Inferior parietal cortex (tissue), 1 donor: Measurements from ENCODE around the gene CD9.

ENCODE experiments used
- DNase-seq: peaks from one replicate; pipeline ENCODE4 v3.0.0-alpha.2; 2016; ENCODE audit errors: extremely low spot score

CD9 gene

DNA sequence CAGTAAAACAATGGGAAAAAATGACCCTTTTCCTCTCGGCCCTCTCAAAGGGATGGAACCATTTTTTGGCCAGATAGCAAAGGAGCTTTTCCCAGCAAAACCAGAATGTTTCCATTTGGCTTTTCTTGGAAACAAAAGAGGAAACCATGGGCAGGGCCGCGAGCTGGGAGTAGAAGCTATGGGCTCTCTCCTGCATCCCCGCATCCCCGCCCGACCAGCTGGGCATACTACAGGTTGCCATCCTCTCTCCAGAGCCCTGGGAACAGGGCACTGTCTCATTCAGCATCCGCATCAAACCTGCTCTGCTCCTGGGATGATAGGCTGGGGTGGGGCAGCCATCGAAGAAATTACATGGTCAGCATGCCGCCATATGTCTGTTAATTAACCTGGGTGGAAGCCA lies 20.9 kb downstream of the CD9 start:
- no peak for DNase-seq

DNA sequence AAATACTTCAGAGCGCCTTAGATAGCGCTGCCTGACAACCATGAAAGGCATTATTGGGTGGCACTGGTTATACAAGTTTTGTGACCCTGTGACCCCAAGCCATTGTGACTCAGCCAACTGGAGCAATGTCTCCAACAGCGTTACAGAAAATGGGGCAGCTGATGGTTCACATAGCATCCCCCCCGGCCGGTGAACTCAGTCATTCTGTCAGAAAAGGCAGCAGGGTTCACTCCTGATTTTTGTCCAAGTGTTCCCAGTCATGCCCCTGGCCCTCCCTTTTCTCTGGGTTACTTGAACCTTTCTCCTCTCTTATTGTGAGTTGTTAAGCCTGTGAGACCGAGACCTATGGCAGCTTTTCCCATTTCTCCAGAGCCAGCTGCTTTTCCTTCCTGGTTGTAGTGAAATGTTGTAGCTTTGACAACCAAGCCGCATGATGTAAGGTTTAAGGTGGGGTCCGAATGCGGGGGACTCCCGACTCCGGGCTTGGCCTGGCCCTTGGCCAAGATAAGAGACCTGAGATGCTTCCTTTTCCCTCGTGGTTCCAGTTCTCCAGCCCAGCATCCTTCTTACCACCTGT lies 22.0 kb downstream of the CD9 start:
- DNase-seq = no peak

DNA sequence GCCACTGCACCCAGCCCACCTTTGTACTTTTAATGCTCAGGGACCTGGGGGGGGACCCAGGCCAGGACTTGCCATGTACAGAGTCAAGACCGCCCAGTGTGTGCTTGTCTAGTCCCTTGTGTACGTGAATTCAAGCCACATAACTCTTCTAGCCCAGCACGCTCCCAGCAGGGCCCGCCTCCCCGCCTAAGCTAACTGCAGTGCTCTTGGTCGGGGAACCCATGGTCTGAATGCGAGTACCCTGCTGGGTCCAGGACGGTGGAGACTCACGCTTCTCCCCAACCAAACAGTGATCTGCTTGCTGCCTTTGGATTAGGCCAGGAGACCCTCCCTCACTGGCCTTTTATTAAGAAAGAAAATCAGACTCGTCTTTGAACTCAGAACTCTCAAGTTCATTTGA lies 23.3 kb downstream of the CD9 start:
- no peak for DNase-seq

DNA sequence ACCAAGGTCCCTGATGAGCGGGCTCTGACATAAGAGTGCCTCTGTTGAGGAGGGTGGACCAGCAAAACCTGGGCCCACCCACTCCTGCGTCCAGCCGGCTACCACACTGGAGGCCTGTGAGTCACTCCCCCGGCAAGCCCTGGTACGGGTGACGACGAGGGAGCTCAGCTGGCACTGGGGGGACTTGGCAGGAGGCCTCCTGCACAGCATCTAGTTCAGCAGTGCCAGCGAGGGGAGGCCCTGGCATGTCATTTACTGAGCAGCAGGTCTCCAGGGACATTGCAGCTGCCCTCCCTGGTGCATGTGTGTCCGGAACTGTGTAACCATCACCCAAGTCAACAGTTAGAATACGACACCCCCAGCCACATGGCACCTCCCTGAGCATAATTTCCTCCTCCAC lies 24.4 kb downstream of the CD9 start:
- DNase-seq = no peak

DNA sequence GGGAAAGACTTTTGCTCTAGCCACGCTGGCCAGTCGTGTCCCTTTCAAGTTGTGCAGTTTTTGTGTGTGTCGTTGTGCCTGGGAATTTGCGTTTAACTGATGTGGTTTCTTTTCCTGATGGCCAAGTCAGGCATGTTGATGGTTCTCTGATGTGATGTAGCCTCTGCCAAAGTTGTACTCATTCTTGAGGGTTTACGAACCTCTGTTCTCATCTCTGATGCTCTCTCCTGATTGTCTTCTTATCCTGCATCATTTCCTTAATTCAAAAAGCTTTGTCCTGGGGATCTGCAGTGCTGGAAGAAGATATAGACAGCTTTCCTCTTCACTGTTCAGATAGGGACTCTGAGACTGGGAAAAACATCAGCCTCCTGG lies 25.4 kb downstream of the CD9 start:
- DNase-seq = no peak

DNA sequence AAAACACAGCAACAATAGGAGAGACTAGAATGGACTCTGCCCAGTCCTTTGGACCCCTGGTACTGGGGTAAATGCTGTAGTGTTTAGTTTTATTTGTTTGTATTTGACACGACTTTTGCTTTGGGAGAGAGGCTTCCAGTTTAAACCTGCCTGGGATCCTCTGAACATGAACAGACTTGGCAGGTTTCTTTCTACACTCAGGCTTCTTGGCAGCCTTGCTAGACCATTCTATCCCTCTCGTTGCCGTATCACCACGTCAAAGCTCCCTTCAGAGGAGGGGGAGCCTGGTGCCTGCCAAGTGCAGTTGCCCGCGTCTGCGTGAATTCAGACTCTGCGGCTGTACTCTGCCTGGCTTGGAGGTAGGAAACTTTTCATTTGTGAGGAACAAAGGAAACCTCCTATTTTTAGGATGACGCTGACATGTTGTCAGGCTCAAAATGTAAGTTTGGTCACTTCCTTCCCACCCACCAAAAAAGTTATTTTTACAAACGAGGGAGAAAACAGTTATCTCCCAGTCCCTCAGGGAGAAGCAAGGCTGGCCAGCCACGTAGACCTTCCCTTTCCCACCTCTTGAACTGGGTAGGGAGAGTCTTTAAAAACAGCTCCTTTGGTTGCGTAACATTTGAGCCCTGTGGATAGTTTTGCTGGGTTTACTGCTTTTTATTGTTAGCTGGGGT lies 25.9 kb downstream of the CD9 start:
- DNase-seq = no peak

DNA sequence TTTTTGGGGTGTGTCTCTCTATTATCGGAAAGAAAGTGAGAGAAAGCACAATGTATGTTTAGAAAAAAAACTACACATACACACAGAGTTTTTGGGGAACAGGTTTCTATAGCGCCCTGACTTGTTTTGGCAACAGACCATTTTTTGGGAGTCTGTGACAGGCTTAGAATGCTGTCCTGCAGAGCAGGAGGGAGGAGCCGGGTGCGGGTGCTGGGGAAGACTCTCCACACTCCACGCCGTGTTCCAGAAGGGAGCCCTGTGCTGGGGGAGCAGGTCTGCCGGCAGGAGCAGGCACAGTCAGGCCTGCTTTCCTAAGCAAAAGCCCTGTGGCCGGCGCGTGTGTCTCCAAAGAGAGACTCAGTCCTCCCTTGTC lies 26.5 kb downstream of the CD9 start:
- DNase-seq = no peak

DNA sequence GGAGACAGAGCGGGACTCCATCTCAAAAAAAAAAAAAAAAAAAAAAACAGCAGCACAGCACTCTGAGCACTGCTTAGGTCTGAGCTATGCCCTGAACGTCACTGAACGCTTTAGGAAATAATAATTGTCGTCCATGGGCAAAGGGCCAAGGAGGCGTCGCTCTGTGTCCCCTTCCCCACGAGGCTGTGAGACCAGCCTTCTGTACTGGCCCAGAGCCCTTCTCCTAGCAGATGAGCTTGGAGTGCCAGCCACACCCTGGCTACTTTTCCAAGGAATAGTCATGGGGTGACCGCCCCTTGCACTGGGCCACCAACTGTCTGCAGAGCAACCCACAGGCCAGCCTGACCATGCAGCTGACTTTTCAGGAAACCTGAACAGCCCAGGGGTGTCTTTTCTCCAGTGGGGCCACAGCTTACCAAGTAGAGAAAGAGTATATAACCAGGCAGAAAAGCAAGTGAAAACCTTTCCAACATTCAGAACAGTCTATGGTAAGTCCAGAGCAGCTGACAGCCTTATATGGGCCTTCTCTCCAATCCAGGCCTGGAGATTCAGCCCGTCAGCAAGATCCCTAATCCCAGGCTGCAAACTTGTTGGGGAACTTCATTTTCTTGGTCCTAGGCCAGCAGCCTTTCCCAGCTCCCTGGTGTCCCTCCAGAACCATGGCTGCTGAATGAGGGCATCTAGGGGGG lies 28.5 kb downstream of the CD9 start:
- no peak for DNase-seq

DNA sequence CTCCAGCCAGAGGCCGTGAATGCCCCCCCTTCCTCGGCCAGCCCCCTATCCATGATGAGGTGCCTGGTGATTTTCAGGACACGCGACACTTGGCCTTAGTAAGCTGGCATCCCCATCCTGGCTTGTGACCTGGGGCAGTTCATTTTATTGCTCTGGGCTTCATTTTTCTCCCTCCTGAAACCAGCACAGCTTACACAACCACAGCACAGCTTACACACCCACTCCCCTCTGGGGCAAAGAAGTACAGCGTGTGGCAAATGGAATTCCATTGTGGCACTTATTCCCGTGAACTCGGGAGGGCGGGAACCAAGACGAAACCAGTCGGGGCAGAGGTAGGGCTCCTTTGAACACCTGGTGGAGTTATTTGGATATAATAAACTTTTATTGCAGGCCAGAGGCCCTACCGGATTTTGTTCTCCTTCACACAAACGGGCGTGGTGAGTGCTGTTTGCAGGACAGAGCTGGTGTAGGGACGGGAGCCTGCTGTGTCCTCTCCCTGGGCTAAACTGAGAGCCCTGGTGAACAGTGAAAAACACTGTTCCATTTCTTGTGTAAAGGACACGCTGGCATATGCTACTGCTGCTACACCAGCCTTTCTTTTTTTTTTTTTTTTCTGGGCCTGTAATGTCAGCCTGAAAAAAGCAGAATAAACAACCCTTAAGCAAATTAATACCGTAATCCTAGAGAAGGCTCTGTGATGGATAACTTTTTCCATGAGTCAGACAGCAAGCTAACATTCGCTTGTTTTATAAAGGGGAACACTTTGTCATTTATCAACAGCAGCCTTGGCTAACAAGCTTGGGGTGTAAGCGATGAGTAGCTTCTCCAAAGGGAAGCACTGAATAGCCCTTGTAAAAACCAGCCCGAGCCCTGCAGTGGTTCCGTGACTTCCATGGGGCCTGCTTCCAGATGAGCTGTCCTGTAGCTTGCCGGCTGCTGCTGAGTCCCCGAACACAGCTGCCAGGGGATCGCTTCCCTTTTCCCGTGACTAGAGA lies 29.3 kb downstream of the CD9 start:
- DNase-seq = no peak

DNA sequence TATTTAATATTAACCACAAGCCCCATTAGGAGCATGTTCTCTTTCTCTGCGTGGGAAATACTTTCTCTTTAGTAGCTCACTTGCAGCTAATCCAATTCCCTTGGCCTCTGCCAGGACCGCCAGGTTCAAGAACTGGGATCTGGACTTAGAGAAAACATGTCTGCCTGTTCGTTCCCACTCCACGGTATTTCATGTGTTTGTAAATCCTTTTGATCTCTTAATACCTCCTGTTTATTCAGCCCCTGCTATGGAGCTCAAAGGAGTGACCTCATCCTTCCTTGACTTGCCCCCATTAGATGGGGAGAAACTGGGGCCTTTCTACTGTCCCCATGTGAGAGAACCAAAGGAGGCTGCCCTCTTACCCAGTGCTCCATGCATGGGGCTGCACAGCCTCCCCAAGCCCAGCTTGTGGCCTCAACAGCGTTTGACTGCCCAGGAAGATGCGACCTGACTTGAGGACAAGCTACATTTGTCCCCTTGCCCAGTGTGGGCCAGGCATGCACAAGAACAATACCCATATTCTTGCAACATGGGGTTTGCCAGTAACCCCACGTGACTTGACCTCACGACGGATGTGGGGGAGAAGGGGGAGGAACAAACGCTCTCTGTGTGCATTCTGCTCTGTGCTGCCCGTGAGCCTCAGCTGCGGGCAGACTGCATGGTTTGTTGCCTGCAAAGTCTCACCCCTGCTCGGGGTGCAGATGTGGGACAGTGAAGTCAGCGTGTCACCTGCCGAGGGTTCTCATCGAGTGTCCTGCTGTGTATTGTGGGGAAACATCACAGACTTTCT lies 30.3 kb downstream of the CD9 start:
- peak; percentile 93 for DNase-seq

DNA sequence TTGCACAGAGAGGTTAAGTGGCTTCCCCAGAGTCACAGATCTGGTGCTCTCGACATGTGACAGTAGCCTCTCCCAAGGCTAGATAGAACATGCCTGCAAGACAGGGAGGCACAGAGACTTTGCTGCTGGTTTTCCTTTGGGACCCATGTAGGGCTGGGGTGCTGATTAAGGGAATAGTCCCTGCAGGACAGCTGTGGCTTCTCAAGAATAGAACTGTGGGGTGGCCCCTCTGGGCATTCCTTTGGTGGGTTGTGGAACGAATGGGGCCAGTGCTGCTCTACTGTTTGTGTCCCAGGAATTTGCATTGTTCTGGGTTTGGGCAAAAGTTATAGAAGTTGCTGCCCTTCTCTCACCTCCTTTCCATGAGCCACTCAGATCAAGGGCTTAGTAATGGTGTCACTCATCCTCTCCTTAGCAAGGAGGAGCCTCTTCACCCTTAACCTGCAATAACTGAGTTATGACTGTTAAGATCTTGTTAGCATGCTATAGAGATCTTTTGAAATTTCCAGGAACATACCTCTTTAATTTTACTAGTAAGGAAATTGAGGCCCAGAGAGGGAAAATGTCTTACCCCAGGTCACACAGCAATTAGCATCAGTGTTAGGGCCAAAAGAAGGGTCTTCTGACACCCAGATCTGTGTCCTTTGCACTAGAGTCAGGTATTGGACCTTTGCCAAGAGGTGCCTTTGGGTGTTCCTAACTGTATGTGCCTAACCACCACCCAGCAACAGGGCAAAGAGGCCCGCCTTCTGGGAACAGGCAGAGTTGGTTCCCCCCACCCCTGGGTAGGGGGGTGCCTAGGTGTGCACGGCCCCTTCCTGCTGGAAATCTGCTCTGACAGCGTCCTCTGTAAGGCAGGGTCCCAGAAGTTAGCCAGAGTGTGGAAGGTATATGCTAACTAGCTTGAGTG lies 31.4 kb downstream of the CD9 start:
- DNase-seq = no peak

DNA sequence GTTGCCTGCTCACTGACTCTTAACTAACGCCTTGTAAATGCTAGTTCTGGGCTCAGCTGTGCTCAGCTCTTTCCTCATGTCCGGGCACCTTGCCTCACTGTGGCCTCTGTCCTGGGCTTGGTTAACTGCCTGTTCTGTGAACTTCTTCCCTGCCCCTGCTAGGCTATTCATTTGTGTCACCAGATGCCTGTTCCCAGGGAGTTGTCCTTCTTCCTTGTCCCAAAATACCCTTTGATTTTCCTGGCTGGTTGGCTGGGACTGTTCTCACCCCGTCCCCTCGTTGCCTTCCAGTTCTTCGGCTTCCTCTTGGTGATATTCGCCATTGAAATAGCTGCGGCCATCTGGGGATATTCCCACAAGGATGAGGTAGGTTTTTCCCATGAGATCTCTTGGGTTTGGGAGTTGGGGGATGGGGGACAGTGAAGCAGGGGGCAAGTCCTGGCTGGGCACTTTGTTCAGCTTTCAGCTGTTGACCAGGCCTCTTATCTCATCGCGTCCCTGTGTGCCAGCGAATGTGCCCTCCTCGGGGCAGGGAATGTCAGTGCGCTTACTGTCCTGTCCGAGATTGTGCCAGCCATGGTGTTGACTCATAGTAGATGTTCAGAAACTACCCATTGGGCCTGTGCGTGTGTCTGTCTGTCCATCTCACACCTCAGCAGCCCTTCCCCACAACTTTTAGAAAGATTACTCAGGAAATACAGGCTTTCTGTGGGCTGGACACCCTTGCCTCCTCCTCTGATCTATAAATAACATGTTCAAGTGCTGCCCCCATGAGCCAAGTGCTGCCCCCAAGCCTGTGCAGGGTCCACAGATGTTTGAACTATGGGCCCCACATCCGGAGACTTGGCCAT lies 33.1 kb downstream of the CD9 start:
- no peak for DNase-seq

DNA sequence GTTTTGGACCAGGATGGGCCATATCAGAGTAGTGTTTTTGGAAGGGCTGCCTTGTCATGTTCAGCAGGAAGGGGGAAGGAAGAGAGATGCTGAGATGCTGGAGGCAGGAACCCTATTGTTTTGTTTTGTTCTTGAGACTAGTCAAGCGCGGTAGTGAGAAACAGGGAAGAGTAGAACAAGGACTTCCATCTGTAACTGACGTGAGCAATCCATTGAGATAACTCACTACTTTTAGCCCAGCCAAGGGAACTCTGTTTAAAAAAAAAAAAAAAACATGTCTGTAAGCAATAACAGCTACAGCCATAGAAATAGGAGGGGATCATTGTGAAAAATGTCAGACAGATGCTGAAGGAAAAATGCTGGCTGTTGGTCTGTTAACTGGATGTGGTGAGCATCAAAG lies 34.0 kb downstream of the CD9 start:
- no peak for DNase-seq

DNA sequence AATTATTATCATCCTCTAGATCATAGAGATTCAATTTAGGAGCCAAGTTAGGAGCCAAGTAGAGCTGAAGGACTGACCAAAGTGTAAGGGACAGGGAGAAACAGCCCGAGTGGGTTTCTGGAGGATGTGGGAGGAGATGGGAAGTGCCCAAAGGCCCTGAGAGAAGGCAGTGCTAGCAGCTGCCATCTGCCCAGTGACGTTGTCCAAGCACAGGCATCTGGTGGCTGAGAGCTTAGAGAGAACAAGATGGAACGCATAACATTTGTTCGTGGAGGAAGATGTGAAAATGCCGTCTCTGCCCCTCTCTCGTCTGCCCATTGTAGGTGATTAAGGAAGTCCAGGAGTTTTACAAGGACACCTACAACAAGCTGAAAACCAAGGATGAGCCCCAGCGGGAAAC lies 34.7 kb downstream of the CD9 start:
- no peak for DNase-seq

DNA sequence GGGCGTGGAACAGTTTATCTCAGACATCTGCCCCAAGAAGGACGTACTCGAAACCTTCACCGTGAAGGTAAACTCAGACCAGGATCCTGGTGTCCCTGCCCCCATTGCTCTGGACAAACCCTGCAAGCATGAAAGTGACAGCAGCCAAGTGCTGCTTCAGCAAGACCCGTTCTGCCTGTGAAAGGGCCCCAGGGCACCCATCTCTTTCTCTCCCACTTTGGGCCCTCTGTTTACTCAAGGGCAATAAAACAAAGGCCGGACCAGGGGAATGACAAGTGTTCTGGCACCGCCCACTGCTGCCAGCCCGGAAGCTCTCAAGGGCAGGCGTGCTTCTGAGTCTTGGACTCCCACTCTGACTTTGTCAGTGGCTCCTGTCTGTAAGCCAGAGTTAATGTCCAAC lies 35.3 kb downstream of the CD9 start:
- DNase-seq = no peak

DNA sequence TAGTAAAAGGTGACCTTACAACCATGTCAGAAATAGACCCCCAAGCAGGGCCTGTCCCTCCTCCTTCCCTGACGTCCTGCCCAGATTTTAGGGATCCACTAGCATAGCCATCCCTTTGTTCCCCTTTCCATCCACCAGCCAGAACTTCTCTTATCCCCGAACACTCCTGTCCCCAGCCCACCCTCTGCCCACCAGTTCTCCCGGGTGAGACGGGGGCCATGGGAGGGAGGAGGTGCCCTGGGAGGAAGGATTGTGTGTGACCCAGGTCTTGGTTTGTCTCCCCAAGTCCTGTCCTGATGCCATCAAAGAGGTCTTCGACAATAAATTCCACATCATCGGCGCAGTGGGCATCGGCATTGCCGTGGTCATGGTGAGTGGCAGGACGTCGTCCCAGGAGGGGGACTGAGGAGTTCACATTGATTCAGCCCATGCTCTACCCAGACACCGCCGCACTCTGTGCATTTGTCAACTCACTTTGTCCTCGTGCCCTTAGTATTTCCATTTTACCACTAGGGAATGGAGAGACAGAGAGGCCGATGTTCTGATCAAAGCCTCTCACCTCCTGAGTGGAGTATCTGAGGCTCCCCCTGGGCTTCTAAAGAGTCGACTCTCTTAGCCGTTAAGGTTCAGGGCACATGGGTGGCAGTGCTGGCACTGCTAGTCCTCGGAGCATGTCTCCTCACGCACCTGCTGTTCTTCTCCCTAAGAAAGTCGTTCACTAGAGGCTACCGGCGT lies 35.9 kb downstream of the CD9 start:
- no peak for DNase-seq

DNA sequence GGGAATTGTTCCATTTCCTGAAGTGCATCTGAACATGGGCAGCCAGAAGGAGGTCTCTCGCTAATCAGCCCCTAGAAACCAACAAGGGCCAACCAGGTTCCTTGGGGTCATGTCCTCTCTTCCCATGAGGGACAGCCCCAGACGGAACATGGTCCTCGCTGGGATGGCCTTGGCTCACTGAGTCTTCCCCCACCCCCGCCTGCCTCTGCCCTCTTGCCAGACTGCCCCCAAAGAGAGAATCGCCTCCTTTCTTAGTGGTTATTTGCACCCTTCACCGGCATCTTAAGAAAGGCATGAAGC lies 36.4 kb downstream of the CD9 start:
- DNase-seq = no peak

DNA sequence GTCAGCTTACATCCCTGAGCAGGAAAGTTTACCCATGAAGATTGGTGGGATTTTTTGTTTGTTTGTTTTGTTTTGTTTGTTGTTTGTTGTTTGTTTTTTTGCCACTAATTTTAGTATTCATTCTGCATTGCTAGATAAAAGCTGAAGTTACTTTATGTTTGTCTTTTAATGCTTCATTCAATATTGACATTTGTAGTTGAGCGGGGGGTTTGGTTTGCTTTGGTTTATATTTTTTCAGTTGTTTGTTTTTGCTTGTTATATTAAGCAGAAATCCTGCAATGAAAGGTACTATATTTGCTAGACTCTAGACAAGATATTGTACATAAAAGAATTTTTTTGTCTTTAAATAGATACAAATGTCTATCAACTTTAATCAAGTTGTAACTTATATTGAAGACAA lies 37.6 kb downstream of the CD9 start:
- DNase-seq = no peak

DNA sequence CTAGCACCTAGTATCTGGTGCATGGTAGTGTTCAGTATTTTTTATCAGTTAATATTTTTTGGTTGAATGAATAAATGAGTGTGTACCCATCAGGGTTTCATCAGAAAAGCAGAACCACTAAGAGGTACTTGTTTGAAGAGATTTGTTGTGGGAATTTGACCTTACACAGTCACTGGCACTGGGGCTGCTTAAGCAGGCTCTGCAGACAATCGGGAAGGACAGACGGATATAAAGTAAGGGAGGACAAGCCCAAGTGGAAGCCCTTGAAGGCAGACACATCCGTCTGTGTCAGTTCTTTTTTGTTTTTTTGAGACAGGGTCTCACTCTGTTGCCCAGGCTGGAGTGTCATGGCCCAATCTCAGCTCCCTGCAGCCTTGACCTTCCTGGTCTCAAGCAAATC lies 38.7 kb downstream of the CD9 start:
- no peak for DNase-seq
